GM18517 (cell line): ENCODE results near the gene MAK.
"Not testable (repeated sequence)": the region's sequence is repeated elsewhere in the genome, so short reads cannot be mapped to it uniquely, and the experiment has no call there.

ENCODE experiments used
- ATAC-seq: cut with Tn5 transposase; IDR thresholded peaks from one replicate; pipeline ENCODE4 v1.9.1; 2021; ENCODE audit warnings: mild to moderate bottlenecking, moderate library complexity; ENCODE audit not compliant: unreplicated experiment

MAK gene

DNA sequence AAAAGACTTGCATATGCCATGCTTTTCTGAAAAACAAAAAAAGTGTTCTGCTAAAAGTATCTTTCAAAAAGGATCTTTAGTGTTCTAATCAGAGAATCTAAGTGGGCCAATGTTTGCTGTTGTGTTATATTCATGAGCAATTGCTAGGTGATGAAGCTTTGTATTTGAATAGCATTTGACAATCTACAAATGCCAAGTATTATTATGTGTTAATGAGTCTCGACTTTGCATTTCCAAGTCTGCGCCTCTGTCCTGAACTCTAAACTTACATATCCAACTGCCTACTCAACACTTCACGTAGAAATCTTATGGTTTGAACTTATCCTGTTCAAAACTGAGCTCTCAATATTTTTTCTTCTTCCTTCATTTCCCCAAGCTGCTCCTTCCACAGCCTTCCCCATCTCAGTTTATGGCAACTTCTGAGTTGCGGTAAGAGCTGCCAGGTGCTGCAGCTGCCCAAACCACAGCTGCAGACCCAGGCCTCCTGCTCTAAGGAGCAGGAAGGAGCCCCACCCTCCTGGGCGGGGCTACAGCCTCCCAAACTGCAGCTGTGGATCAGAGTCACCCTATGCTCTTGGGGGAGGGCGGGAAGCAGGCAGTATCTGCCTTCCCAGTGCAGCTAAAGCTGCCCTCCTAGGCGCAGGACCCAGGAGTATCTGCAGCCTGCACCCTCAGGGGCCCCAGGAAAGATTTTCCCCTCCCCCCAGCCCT is 16.7 kb upstream of the MAK start:
- no peak for ATAC-seq

- ATAC-seq: not testable (repeated sequence)
Observed at GRCh38 chr6:10853849-10854300, 15.5 kb upstream of the MAK start.

DNA sequence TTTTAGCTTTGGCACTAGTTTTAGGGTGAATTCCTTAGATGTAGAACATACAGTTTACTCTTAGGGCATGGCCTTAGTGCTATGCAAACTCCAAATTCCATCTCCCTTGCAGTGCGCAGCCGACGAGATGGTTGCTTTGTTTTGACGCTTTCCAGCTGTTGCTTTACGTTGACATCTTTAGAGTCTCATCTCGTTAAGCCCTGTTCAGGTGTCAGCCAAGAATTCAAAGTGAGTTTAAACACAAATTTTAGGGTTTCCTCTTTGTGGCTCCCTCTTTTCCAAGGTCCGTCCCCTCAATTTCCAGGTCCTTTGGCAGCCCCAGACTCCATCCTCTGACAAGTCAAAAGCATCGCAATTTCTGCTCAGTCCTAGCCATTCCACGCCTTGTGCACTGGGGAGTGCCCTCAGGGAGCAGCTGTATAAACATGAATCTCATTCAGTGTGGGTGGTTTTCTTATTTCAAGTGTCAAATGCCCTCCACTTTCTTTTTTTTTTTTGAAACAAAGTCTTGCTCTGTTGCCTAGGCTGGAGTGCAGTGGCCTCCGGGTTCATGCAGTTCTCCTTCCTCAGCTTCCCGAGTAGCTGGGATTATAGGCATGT is 14.1 kb upstream of the MAK start:
- no peak for ATAC-seq

- no peak for ATAC-seq
Observed at GRCh38 chr6:10850728-10851127, 12.4 kb upstream of the MAK start.

- ATAC-seq: no peak
Observed at GRCh38 chr6:10849901-10850300, 11.6 kb upstream of the MAK start.

DNA sequence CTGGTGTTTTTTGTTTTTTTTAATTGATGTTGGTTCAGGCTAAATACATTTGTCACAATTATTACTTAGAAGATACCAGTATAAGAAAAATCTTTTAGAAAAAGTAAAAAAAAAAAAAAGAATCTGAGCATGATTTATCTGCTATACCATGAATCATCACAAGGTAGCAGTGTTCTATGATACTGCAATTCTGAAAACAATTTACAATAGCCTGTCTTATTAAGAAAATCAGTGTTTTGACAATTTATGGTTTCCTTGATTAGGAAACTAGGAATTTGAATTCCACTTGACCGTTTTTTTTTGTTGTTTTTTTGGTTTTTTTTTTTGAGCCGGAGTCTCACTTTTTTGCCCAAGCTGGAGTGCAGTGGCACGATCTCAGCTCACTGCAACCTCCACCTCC is 9.3 kb upstream of the MAK start:
- no peak for ATAC-seq

GRCh38 chr6:10843554-10843953 is 5.2 kb upstream of the MAK start:
- ATAC-seq: no peak

GRCh38 chr6:10838794-10839333 is 525 bp upstream of the MAK start:
- peak; percentile 67 for ATAC-seq

DNA sequence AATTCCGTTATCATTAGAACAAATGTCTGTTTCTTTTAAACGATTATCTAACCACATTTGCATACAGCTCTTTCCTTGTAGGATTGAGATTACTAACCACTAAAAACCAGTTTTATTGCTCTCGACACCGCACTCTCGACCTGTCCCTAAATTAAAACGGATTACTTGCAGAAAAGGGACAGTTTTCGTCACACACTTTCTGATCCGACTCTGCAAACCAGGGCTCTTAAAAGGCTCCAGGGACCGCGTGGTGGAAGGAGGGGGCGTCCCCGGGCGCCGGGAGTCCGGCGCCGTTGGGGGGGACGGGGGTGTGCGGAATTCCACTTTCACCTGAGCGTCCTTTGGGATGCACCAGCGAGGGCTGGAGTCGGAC is 731 bp downstream of the MAK start:
- no peak for ATAC-seq

DNA sequence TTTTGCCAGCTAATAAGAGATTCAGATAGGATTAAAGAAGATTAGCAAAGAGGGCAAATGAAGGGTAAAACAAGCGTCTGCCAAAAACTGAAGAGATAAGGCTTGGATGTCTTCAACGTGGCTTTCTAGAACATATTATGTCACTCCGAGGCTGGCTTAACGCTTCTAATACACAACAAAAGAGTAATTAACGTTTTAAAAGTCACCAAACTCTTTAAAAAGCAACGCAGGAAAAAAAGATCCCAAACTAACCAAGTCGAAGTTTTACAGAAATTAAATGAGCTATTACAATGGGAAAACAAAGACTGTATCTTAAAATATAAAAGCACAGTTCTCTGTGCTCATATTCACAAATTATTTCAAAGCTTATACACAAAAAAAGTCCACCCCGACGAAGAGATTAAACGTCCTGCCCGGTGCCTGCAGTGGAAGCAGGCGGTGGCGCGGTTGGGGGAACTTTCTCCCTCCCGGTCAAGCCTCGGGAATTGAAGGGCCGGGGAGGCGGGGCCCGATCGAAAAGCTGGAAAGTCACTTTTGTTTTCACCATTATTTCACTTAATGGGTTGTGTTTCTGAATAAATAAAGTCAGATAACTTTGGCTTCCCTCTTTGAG is 1.2 kb downstream of the MAK start:
- no peak for ATAC-seq

DNA sequence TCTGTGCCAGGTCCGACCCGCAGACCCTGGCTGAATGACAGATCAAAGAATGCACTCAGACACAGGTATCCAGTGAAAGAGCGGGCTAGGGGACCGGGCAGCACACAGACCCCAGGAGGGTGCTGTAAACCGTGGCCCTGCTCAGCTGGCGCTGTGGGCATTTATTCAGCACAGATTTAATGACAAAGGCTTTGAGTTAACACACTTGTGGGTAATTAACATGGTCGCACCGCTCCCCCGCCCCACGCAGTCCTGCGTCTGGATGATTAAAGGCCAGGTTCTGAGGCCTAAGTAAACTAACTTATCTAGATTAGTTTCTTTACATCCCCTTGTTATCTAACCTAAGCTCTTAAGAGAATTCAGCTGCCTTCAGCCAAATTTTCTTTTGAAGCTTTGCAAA is 3.5 kb downstream of the MAK start:
- ATAC-seq: no peak

- no peak for ATAC-seq
Observed at GRCh38 chr6:10831609-10832008, 6.7 kb downstream of the MAK start.

DNA sequence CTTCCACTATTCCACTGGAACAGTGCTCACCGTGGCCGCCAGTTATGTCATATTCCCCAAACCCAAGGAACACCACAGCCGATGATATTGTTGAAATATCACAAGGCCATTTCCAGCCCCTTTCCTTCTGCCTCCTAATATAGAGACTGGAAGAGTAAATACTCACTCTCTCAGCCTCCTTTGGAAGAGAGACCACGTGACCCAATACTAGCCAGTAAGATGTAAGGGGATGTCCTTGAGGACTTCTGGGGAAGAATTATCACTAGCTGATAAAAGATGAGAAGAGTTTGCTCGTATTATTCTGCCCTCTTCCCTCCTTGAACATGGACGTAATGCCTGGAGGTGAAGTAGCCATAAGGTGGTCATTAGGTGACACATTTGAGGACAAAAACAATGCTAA is 13.5 kb downstream of the MAK start:
- no peak for ATAC-seq

DNA sequence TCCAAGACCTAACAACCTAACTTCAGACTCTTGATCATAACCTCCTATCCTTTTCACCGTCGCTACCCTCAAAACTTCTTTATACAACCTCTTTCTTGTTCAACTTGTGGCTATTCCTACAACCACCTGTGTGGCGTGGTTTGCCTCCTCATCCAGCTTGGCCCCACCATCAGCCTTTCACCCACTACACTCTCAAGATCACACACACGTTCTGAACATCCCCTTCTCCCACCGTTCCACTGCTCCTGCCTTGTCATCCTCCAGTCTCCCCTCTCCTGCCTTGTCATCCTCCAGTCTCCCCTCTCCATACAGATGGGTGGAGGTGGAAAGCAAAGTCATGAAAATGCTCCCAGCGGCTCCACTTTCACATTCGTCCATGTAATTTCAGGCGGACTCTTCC is 14.0 kb downstream of the MAK start:
- ATAC-seq: no peak

DNA sequence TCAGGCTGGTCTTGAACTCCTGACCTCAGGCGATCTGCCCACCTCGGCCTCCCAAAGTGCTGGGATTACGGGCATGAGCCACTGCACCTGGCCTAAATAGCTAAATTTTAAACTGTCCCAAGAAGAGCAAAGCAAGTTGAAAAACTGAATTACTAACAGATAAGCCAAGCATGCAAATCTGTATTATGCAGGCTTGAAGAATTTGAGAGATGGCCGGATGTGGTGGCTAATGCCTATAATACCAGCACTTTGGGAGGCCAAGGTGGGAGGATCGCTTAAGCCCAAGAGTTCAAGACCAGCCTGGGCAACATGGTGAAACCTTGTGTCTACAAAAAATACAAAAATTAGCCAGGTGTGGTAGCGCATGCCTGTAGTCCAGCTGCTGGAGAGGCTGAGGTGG is 24.2 kb downstream of the MAK start:
- not testable (repeated sequence) for ATAC-seq

GRCh38 chr6:10809098-10809497 is 29.2 kb downstream of the MAK start:
- ATAC-seq: no peak

- no peak for ATAC-seq
Observed at GRCh38 chr6:10808376-10808775, 30.0 kb downstream of the MAK start.

GRCh38 chr6:10801224-10801848 is 37.0 kb downstream of the MAK start:
- peak; percentile 95 for ATAC-seq

GRCh38 chr6:10800810-10801209 is 37.5 kb downstream of the MAK start:
- no peak for ATAC-seq

DNA sequence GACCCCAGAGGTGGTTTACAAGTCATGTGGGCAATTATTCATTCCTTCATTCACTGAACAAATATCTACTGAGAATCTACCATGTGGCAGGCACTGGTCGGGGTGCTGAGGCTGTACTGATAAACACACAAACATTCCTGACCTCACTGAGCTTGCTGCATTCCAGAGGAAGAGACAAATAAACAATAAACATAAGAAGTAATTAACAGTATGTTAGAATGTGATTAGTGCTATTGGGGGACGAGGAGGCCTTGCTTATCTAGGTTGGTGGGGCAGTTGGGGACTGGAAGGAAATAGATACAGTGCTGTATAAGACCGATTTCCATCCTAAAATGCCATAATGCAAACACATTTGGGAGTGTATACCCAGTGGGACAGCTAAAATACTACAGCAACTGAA is 44.1 kb downstream of the MAK start:
- no peak for ATAC-seq

DNA sequence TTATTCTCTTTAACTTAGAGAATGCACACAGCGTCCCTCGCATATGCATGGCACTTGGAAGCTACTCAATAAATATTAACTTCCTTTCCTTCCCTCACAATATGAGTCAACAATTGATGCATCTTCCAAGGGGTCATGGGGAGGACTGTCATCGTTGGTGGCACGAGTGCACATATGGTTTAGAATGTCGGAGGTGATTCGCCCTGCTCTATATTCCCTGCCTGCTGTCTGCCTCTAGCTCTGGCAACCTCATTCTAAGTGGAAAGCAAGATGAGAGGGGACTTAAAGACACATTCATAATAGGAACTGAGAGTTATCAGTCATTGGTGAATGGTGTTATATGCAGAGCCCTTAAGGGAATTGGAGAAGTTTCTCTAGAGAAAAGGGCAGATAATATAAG is 44.6 kb downstream of the MAK start:
- no peak for ATAC-seq

DNA sequence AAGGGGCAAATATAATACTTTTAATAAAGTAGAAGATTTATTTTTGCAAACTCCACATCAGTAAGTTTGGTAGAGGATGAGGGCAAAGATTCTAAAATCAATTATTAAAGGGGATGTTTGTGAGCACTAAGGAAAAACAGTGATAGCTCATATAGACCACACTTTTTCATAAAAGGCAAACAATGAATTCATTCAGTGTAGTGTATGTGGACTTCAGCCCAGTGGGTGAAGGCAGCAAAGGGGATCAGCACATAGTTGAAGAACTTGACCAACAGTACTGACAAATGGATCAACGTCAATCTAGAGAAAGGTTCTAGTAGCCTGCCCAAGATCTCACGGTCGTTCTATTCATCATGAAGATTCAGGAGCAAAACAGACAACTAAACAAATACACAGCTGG is 45.3 kb downstream of the MAK start:
- ATAC-seq: no peak
